MM.1S (cell line): ENCODE results near the gene PCSK1.
"Not testable (repeated sequence)": the region's sequence is repeated elsewhere in the genome, so short reads cannot be mapped to it uniquely, and the experiment has no call there.

ENCODE experiments used
- DNase-seq: peaks from one replicate; pipeline ENCODE4 v3.0.0-alpha.2; 2015
- H2AFZ ChIP-seq: fragments of 300-600 bp; sonication (generic); 2 replicates; pipeline ENCODE4 v1.6.0; 2016; ENCODE audit warnings: antibody characterized with exemption, low read length
- H3F3A ChIP-seq: fragments of 300-600 bp; sonication (generic); 2 replicates; pipeline ENCODE4 v1.6.1; 2016; ENCODE audit warnings: mild to moderate bottlenecking, antibody characterized with exemption, low read length, moderate library complexity, mixed read lengths; ENCODE audit not compliant: insufficient read depth
- H3K27ac ChIP-seq: fragments of 300-600 bp; sonication (generic); 2 replicates; pipeline ENCODE4 v1.5.1; 2016; ENCODE audit warnings: mild to moderate bottlenecking, low read length
- H3K27me3 ChIP-seq: fragments of 300-600 bp; sonication (generic); replicated peaks from 2 replicates; pipeline ENCODE4 v1.6.0; 2016; ENCODE audit warnings: low read length; ENCODE audit not compliant: insufficient read depth
- H3K36me3 ChIP-seq: fragments of 300-600 bp; sonication (generic); replicated peaks from 2 replicates; pipeline ENCODE4 v1.6.1; 2016; ENCODE audit warnings: mild to moderate bottlenecking, low read length, mixed read lengths; ENCODE audit not compliant: insufficient read depth
- H3K4me1 ChIP-seq: fragments of 300-600 bp; sonication (generic); 2 replicates; pipeline ENCODE4 v1.6.1; 2016; ENCODE audit warnings: low read length, mixed read lengths
- H3K4me2 ChIP-seq: fragments of 300-600 bp; sonication (generic); 2 replicates; pipeline ENCODE4 v1.6.0; 2016; ENCODE audit warnings: low read depth, low read length
- H3K4me3 ChIP-seq: fragments of 300-600 bp; sonication (generic); 2 replicates; pipeline ENCODE4 v1.5.1; 2016; ENCODE audit warnings: low read length, mixed read lengths
- H3K79me2 ChIP-seq: fragments of 300-600 bp; sonication (generic); 2 replicates; pipeline ENCODE4 v1.6.1; 2016; ENCODE audit warnings: mixed run types, low read length, mixed read lengths
- H3K9ac ChIP-seq: fragments of 300-600 bp; sonication (generic); 2 replicates; pipeline ENCODE4 v1.6.1; 2016; ENCODE audit warnings: low read length, mixed read lengths
- H3K9me2 ChIP-seq: fragments of 300-600 bp; sonication (generic); replicated peaks from 2 replicates; pipeline ENCODE4 v1.6.1; 2016; ENCODE audit warnings: mild to moderate bottlenecking, low read length, mixed read lengths; ENCODE audit not compliant: insufficient read depth
- H3K9me3 ChIP-seq: fragments of 300-600 bp; sonication (generic); replicated peaks from 2 replicates; pipeline ENCODE4 v1.6.1; 2016; ENCODE audit warnings: mild to moderate bottlenecking, low read length, mixed read lengths; ENCODE audit not compliant: insufficient read depth
- H4K20me1 ChIP-seq: fragments of 300-600 bp; sonication (generic); 2 replicates; pipeline ENCODE4 v1.6.1; 2016; ENCODE audit warnings: mild to moderate bottlenecking, low read length, moderate library complexity, mixed read lengths; ENCODE audit not compliant: insufficient read depth
- CTCF ChIP-seq: fragments of 300-600 bp; sonication (generic); IDR thresholded peaks from 2 replicates; pipeline ENCODE4 v1.5.1; 2016; ENCODE audit warnings: antibody characterized with exemption, low read length, mixed read lengths
- EZH2 ChIP-seq: fragments of 300-600 bp; sonication (generic); optimal IDR thresholded peaks from 2 replicates; pipeline ENCODE3; 2017; ENCODE audit warnings: low read depth, mild to moderate bottlenecking, antibody characterized with exemption, low read length, mixed read lengths
- EZH2phosphoT487 ChIP-seq: fragments of 300-600 bp; sonication (generic); IDR thresholded peaks from 2 replicates; pipeline ENCODE4 v1.6.1; 2018; ENCODE audit warnings: antibody characterized with exemption, low read length

The PCSK1 gene

DNA sequence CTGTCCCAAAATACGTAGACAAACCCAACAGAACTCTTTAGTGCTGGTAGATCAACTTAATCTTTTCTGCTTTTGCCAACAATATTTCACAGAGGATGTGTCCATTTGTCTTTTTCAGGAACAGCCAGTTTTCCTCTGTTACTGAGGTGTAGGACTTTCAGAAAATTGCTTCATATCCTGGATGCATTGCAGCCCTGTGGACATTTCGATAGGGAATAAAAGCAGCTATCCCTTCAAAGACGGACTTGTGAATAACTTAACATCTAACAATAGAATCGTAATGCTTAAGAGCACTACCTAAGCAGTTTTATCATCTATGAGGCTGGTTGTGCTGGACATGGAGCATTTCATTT is 59.7 kb downstream of the PCSK1 start:
- no peak overlapping the region for H3K27ac ChIP-seq
- no peaks in the 10 kb centered on the region for H3K9me3 ChIP-seq
- H3K9ac ChIP-seq = no peak overlapping the region
- H3K36me3 ChIP-seq = no peaks in the 10 kb centered on the region
- H3F3A ChIP-seq = no peaks in the 10 kb centered on the region
- no peak overlapping the region for H3K4me2 ChIP-seq
- H4K20me1 ChIP-seq = no peaks in the 10 kb centered on the region
- no peak overlapping the region for H3K4me3 ChIP-seq
- H3K9me2 ChIP-seq = no peaks in the 10 kb centered on the region
- H3K27me3 ChIP-seq = no peaks in the 10 kb centered on the region
- H3K4me1 ChIP-seq = no peaks in the 10 kb centered on the region
- H3K79me2 ChIP-seq = no peaks in the 10 kb centered on the region
- H2AFZ ChIP-seq = no peak overlapping the region
- TF ChIP-seq CTCF = no peak
- no peak for TF ChIP-seq EZH2phosphoT487
- no peak for TF ChIP-seq EZH2
- no peak for DNase-seq

- Histone ChIP-seq H3K9ac (no peak overlapping the region), H2AFZ (no peak overlapping the region), H3K27ac (no peak overlapping the region), H4K20me1 (no peaks in the 10 kb centered on the region), H3K9me2 (no peaks in the 10 kb centered on the region), H3K4me1 (no peaks in the 10 kb centered on the region), H3K79me2 (no peaks in the 10 kb centered on the region), H3K4me2 (no peak overlapping the region), H3K4me3 (no peak overlapping the region), H3K36me3 (no peaks in the 10 kb centered on the region), H3K9me3 (no peaks in the 10 kb centered on the region), H3K27me3 (no peaks in the 10 kb centered on the region), H3F3A (no peaks in the 10 kb centered on the region)
- TF ChIP-seq EZH2phosphoT487 (no peak), CTCF (no peak), EZH2 (no peak)
- no peak for DNase-seq
Measured at GRCh38 chr5:96372726-96373380, 60.2 kb downstream of the PCSK1 start.

GRCh38 chr5:96370976-96371375 is 62.1 kb downstream of the PCSK1 start:
- Histone ChIP-seq H3K27ac (no peak overlapping the region), H2AFZ (no peak overlapping the region), H3K36me3 (no peaks in the 10 kb centered on the region), H3F3A (no peaks in the 10 kb centered on the region), H3K4me2 (no peak overlapping the region), H3K9me3 (no peaks in the 10 kb centered on the region), H3K27me3 (no peaks in the 10 kb centered on the region), H3K4me3 (no peak overlapping the region), H4K20me1 (no peaks in the 10 kb centered on the region), H3K4me1 (no peaks in the 10 kb centered on the region), H3K79me2 (no peaks in the 10 kb centered on the region), H3K9ac (no peak overlapping the region), H3K9me2 (no peaks in the 10 kb centered on the region)
- no peak for DNase-seq
- no peak for TF ChIP-seq CTCF
- TF ChIP-seq EZH2 = no peak
- TF ChIP-seq EZH2phosphoT487 = no peak

- H3F3A ChIP-seq = not testable (repeated sequence)
Measured at GRCh38 chr5:96367337-96367736, 65.7 kb downstream of the PCSK1 start.

More at GRCh38 chr5:96367337-96367736, 65.7 kb downstream of the PCSK1 start:
- H3K79me2 ChIP-seq, H4K20me1 ChIP-seq, H3K4me1 ChIP-seq, H3K36me3 ChIP-seq, H3K9me3 ChIP-seq, DNase-seq, H3K27me3 ChIP-seq, H3K27ac ChIP-seq, H3K9ac ChIP-seq, H3K4me2 ChIP-seq, H3K4me3 ChIP-seq, H3K9me2 ChIP-seq, H2AFZ ChIP-seq: not testable (repeated sequence)
